HG02884 (cell line): ENCODE measurements around the gene GALNS.
"Not testable (repeated sequence)": the region's sequence is repeated elsewhere in the genome, so short reads cannot be mapped to it uniquely, and the experiment has no call there.

Source experiments
- ATAC-seq: cut with Tn5 transposase; IDR thresholded peaks from one replicate; pipeline ENCODE4 v1.9.1; 2021; ENCODE audit warnings: mild to moderate bottlenecking, moderate library complexity; ENCODE audit not compliant: unreplicated experiment

The GALNS gene

GRCh38 chr16:88772871-88773811, 83.6 kb downstream of the GALNS start:
- ATAC-seq = no peak

- not testable (repeated sequence) for ATAC-seq
Observed at GRCh38 chr16:88771781-88772180, 85.0 kb downstream of the GALNS start.

GRCh38 chr16:88771294-88771772, 85.4 kb downstream of the GALNS start:
- no peak for ATAC-seq

- ATAC-seq = no peak
Observed at GRCh38 chr16:88770461-88771293, 86.1 kb downstream of the GALNS start.

- ATAC-seq = no peak
Observed at GRCh38 chr16:88769617-88770460, 86.9 kb downstream of the GALNS start.

GRCh38 chr16:88768071-88768783, 88.5 kb downstream of the GALNS start:
- no peak for ATAC-seq

- ATAC-seq = no peak
Observed at GRCh38 chr16:88767546-88768070, 89.1 kb downstream of the GALNS start.

- no peak for ATAC-seq
Observed at GRCh38 chr16:88766975-88767374, 89.8 kb downstream of the GALNS start.

GRCh38 chr16:88764913-88765349, 91.8 kb downstream of the GALNS start:
- ATAC-seq = no peak

GRCh38 chr16:88764080-88764479, 92.7 kb downstream of the GALNS start:
- no peak for ATAC-seq
